ENCODE data around the gene RECK.
"Not testable (repeated sequence)": the region's sequence is repeated elsewhere in the genome, so short reads cannot be mapped to it uniquely, and the experiment has no call there.

Gene RECK

DNA sequence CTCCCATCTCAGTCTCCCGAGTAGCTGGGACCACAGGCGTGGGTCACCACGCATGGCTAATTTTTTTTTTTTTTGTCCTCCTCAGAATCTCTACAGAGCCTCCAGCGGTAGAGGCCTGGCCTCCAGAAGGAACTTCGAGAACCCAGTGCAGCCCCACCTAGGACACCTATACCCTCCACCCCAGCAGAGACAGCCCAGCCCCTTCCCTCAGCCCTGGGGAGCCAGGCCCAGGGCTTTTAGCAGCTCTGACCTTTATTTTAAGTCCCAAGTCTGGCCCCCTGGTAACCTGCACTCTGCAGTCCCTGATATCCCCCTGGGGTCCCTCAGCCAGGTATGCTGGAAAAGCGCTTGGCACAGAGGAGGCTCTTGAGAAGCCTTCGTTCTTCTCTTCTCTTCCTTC is 105.0 kb downstream of the RECK start:
- no peak for DNase-seq

- DNase-seq: no peak
Observed at GRCh38 chr9:36142510-36143244, 106.0 kb downstream of the RECK start.

GRCh38 chr9:36143245-36143641 is 106.5 kb downstream of the RECK start:
- DNase-seq: no peak

GRCh38 chr9:36144309-36145232 is 107.9 kb downstream of the RECK start:
- no peak for DNase-seq

DNA sequence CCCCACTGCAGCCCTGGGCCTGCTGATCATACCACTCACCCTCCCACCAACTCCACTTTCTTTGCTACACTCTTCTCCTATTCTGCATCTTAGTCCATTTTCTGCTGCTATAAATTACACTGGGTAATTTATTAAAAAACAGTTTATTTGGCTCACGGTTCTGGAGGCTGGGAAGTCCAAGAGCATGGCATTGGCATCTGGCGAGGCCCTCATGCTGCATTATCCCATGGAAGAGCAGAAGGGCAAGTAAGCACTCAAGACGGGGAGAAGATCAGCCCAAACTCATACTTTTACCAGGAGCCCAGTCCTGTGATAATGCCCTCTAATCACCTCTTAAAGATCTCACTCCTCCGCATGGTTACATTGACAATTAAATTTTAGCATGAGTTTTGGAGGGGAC is 109.3 kb downstream of the RECK start:
- no peak for DNase-seq

DNA sequence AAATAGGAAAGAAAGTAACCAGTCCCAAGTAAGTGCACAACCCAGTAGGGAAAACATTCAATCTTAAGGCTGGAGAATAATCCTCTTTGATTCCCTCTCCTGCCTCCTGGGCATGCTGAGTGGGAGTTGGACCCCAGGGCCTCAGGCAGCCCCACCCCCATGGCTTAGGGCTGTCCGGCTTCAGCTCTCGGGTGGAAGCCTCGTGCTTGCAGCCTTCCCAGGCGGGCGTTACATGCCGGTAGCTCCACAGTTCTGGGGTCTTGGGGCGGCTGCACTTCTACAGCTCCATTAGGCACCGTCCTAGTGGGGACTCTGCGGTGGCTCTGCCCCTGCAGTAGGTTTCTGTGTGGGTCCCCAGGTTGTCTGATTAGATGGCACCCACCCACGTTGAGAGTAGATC is 109.9 kb downstream of the RECK start:
- DNase-seq: no peak

GRCh38 chr9:36147441-36148175 is 110.9 kb downstream of the RECK start:
- DNase-seq: no peak

DNA sequence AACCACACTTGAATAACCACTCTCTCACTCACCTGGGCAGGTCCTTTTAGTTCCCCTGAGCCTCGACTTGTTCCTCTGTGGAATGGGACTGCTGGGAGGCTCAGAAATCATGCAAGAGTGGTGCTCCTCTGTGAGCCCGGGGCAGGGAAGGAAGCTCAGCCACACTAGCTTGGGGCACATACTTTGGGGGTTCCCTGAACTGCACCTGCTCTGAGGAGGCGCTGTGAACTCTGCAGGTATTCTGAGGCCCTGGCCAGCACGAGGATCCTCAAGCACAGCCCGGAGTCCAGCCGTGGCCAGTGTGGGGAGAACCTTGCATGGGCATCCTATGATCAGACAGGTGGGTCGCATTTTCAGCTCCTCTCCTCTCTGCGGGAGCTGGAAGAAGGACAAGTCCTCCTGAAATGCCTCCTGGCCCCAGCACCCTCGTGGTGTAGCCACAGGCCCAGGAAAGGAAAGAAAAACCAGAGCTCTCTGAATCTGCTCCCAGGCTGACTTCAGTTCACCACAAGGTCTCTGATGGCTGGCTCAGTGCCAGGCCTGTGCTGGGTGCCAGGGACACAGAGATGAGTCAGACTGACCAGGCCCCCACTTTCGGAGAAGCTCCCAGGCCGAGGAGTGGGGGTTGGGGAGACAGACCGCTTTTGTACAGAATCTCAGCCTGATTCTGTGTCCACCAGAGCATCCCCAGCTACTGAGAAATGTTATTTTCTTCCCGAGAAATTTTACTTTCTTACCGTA is 111.8 kb downstream of the RECK start:
- peak; percentile 71 for DNase-seq

- no peak for DNase-seq
Observed at GRCh38 chr9:36149197-36149596, 112.5 kb downstream of the RECK start.

- DNase-seq: no peak
Observed at GRCh38 chr9:36150574-36151315, 114.0 kb downstream of the RECK start.

DNA sequence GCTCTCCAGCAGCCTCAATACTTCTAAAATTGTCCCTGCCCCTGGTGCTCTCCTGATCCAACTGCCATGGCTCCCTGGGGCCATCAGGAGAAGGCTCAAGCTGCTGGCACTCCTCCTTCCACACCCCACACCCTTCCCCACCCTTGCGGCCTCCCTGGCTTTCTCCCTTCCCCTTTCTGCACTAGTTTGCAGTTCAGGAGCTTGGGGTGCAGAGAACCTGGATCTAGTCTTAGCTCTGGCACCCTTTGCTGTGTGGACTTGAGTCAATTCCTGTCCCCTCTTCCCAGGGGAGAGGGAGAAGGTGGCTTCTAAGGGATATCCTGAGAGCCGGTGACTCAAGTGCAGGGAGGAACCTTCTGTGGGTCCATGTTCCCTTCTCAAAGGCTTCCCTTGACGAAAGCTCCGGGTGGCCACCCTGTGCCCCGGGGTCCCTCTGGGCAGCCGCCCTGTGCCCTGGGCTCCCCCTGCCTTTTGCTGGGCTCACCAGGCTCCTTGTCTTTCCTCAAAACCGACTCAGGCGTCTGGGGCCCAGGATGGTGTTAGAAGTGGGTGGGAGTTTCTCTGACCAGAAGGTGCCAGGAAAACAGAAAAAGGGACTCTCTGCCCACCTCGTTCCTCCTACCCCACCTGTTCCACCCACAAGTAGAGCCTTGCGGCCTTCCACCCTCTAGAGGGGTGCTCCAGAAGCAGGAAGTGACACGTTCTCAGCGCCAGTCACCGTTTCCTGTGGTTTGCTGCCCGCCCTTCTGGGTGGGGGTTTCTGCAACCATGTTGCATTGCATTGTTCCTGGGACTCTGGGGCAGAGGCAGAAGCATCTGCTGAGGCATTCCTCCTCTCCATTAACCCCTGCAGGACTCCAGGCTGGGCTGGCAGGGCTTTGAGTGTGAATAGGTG is 114.8 kb downstream of the RECK start:
- DNase-seq: peak; percentile 83

- no peak for DNase-seq
Observed at GRCh38 chr9:36152741-36153438, 116.2 kb downstream of the RECK start.

- DNase-seq: no peak
Observed at GRCh38 chr9:36153746-36154145, 117.0 kb downstream of the RECK start.

DNA sequence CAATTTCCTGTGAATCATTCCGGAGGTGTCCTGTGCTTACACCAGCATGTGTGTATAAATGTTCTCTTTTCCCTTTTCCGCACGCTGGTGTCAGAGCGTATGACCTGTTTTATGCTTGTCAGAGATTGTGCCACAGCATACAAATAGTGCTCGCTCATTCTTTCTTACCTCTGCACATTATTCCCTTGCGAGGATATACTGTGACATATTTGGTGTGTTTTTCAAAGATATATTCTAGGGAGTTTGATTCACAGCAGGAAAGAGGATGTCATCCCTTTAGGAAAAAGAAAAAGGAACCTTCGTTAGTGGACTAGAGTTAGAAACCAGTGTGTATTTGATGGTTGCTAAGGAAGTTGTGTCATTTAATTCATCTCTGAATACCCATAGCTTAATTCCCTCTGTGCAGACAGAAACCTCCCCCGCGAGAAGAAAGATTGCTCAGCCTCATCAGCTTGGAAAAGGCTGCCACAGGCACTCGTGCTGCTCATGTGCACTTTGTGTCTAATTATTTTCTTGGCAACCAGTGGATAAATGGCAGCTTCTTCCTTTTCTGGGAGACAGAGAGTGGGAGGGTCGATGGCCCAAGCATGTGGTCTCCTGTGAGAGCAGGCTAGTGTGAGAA is 117.7 kb downstream of the RECK start:
- no peak for DNase-seq

- DNase-seq: no peak
Observed at GRCh38 chr9:36156116-36156515, 119.4 kb downstream of the RECK start.

DNA sequence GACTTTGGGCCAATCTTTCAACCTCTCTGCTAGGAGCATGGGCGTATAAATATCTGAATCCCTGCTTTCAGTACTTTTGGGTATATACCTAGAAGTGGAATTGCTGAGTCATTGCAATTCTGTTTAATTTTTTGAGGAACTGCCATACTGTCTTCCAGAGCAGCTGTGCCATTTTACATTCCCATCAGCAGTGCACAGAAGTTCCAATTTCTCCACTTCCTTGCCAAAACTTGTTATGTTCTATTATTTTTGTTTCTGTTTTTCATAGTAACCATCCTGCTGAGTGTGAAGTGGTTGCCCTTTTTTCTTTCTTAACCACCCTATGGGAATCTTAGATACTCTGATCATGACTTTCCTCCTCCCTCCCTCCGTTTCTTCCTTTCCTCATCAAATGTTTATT is 121.4 kb downstream of the RECK start:
- no peak for DNase-seq

DNA sequence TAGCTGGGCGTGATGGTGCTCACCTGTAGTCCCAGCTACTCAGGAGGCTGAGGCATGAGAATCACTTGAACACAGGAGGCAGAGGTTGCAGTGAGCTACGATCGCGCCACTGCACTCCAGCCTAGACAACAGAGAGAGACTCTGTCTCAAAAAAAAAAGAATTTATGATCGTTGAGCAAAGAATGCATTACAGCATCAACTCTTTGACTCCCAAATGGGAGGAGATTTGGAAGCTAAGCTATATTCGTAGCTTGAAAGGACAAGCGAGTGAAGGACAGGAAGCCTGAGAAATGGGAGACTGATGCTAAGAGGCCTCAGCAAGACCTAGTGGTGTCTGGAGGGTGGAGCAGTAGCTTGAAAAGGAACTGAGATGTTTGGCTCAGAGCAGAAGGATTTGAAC is 122.2 kb downstream of the RECK start:
- no peak for DNase-seq

GRCh38 chr9:36159509-36159908 is 122.8 kb downstream of the RECK start:
- DNase-seq: not testable (repeated sequence)

GRCh38 chr9:36160126-36160525 is 123.4 kb downstream of the RECK start:
- DNase-seq: not testable (repeated sequence)

DNA sequence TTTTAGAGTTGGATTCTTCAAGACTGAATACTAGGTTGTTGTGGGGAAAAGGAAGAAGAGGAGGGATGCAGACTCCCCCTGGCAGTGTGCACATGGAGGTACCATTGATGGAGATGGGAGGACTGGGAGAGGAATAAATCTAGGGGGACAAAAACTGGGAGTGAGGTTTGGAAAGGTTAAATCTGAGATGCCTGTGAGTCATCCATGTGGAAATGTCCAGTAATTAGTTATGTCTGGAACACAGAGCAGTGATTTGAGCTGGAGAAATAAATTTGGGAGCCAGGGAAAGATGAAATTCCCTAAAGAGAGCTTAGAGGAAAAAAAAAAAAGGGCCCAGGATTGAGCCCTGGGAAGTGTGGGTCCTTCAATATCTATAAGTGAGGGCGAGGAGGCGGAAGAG is 124.5 kb downstream of the RECK start:
- no peak for DNase-seq
